ENCODE measurements around the gene FAM8A1. TPM values are rescaled to one million over a fixed set of nuclear protein-coding genes. Genes with fewer than 3 reads are reported as not detected.

The FAM8A1 gene
- polyA plus RNA-seq, 1 experiment = 5.7 TPM

GRCh38 chr6:17601386-17601703, 1.2 kb downstream of the FAM8A1 start:
- H3K27me3 ChIP-seq (ENCODE audit: control insufficient read depth, insufficient read depth, low read length) = no peaks in the 10 kb centered on the region
- no peak for DNase-seq (ENCODE audit: low read depth)
- ChIA-PET CTCF (interaction anchor here (0.6 to 3.8 kb wide), 3 partner anchors 17 to 188 kb away, joined by 3 to 14 read pairs (median 5); no protein-coding TSS in a partner anchor), POLR2A (interaction anchor here (0.7 kb wide), 1 partner anchor 213 kb away, joined by 3 read pairs; no protein-coding TSS in a partner anchor)
- no peak for TF ChIP-seq CTCF (IDR thresholded peaks at IDR 0.05; ENCODE audit: insufficient read depth, low read depth, low read length)
- H3K4me3 ChIP-seq (ENCODE audit: low read depth, low read length) = peak overlapping the region; percentile 86
- H3K36me3 ChIP-seq (ENCODE audit: control insufficient read depth, insufficient read depth, low read length) = no peaks in the 10 kb centered on the region; the same call in 1 of the 2 replicates

GRCh38 chr6:17602888-17603287, 2.8 kb downstream of the FAM8A1 start:
- POLR2A ChIA-PET = no interaction called here
- TF ChIP-seq CTCF (IDR thresholded peaks at IDR 0.05; ENCODE audit: insufficient read depth, low read depth, low read length) = no peak

GRCh38 chr6:17606606-17607005, 6.5 kb downstream of the FAM8A1 start:
- ChIA-PET CTCF (interaction anchor here (1.0 to 1.4 kb wide), 2 partner anchors 23 to 24 kb away, joined by 3 read pairs; no protein-coding TSS in a partner anchor), POLR2A (no interaction called here)
- Histone ChIP-seq H3K4me3 (ENCODE audit: low read depth, low read length) (no peak overlapping the region), H3K27me3 (ENCODE audit: control insufficient read depth, insufficient read depth, low read length) (no peaks in the 10 kb centered on the region), H3K36me3 (ENCODE audit: control insufficient read depth, insufficient read depth, low read length) (no peaks in the 10 kb centered on the region; the same call in 1 of the 2 replicates)
- no peak for DNase-seq (ENCODE audit: low read depth)
- no peak for TF ChIP-seq CTCF (IDR thresholded peaks at IDR 0.05; ENCODE audit: insufficient read depth, low read depth, low read length)

More at GRCh38 chr6:17602888-17603287, 2.8 kb downstream of the FAM8A1 start:
- H3K36me3 ChIP-seq (ENCODE audit: control insufficient read depth, insufficient read depth, low read length) = no peaks in the 10 kb centered on the region; the same call in 1 of the 2 replicates
- no peaks in the 10 kb centered on the region for H3K27me3 ChIP-seq (ENCODE audit: control insufficient read depth, insufficient read depth, low read length)
- CTCF ChIA-PET = interaction anchor here (3.8 kb wide), 1 partner anchor 19 kb away, joined by 14 read pairs; no protein-coding TSS in a partner anchor
- no peak overlapping the region for H3K4me3 ChIP-seq (ENCODE audit: low read depth, low read length)
- no peak for DNase-seq (ENCODE audit: low read depth)

- ChIA-PET CTCF (no interaction called here), POLR2A (interaction anchor here (0.6 kb wide), 1 partner anchor 352 kb away, joined by 5 read pairs; no protein-coding TSS in a partner anchor)
- Histone ChIP-seq H3K36me3 (ENCODE audit: control insufficient read depth, insufficient read depth, low read length) (no peaks in the 10 kb centered on the region; the same call in 1 of the 2 replicates), H3K4me3 (ENCODE audit: low read depth, low read length) (no peak overlapping the region), H3K27me3 (ENCODE audit: control insufficient read depth, insufficient read depth, low read length) (no peaks in the 10 kb centered on the region)
- no peak for DNase-seq (ENCODE audit: low read depth)
- TF ChIP-seq CTCF (IDR thresholded peaks at IDR 0.05; ENCODE audit: insufficient read depth, low read depth, low read length) = no peak
Measured at GRCh38 chr6:17610835-17611234, 10.7 kb downstream of the FAM8A1 start.

GRCh38 chr6:17612048-17612447, 11.9 kb downstream of the FAM8A1 start:
- H3K36me3 ChIP-seq (ENCODE audit: control insufficient read depth, insufficient read depth, low read length) = no peaks in the 10 kb centered on the region; the same call in 1 of the 2 replicates
- no peak for DNase-seq (ENCODE audit: low read depth)
- POLR2A ChIA-PET = no interaction called here
- TF ChIP-seq CTCF (IDR thresholded peaks at IDR 0.05; ENCODE audit: insufficient read depth, low read depth, low read length) = no peak
- CTCF ChIA-PET = no interaction called here
- H3K27me3 ChIP-seq (ENCODE audit: control insufficient read depth, insufficient read depth, low read length) = no peaks in the 10 kb centered on the region
- no peak overlapping the region for H3K4me3 ChIP-seq (ENCODE audit: low read depth, low read length)

All from BJ (cell line).